Thyroid gland (tissue), 4 donors: ENCODE measurements around the gene PKHD1.

Experiments used
- POLR2A ChIP-seq, 2 donors: fragments of 450-650 bp; IDR thresholded peaks; one replicate each; pipeline ENCODE4 v1.6.1; 2017; ENCODE audit warnings: antibody characterized with exemption in 2 of 2, mild to moderate bottlenecking in 2 of 2, moderate library complexity in 1 of 2
- TF ChIP-seq, protein P1 (sequence below), 6 experiments: fragments of 200-600 bp in 3 of 6; fragments of 450-650 bp in 3 of 6; sonication (generic) in 3 of 6; IDR thresholded peaks; one replicate each; pipeline ENCODE4 v1.5.1; 2016 to 2019; ENCODE audit warnings: antibody characterized with exemption in 6 of 6, mild to moderate bottlenecking in 2 of 6, inconsistent platforms in 1 of 6, moderate library complexity in 1 of 6

GRCh38 chr6:51720327-51720726, 367.1 kb downstream of the PKHD1 start:
- TF ChIP-seq POLR2A (IDR thresholded peaks at IDR 0.05) = no peak
- TF ChIP-seq, protein P1, sequence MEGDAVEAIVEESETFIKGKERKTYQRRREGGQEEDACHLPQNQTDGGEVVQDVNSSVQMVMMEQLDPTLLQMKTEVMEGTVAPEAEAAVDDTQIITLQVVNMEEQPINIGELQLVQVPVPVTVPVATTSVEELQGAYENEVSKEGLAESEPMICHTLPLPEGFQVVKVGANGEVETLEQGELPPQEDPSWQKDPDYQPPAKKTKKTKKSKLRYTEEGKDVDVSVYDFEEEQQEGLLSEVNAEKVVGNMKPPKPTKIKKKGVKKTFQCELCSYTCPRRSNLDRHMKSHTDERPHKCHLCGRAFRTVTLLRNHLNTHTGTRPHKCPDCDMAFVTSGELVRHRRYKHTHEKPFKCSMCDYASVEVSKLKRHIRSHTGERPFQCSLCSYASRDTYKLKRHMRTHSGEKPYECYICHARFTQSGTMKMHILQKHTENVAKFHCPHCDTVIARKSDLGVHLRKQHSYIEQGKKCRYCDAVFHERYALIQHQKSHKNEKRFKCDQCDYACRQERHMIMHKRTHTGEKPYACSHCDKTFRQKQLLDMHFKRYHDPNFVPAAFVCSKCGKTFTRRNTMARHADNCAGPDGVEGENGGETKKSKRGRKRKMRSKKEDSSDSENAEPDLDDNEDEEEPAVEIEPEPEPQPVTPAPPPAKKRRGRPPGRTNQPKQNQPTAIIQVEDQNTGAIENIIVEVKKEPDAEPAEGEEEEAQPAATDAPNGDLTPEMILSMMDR (IDR thresholded peaks at IDR 0.05) = no peak
